ENCODE data around the gene MUC4.

GRCh38 chr3:195715134-195715533, 96.6 kb downstream of the MUC4 start:
- TF ChIP-seq CTCF (IDR thresholded peaks at IDR 0.05) (no peak), EP300 (IDR thresholded peaks at IDR 0.05) (no peak), POLR2A (IDR thresholded peaks at IDR 0.05) (no peak)
